ENCODE measurements around the gene FAM43A.

GRCh38 chr3:194714564-194714963 lies 28.9 kb downstream of the FAM43A start:
- TF ChIP-seq POLR2AphosphoS5 (IDR thresholded peaks at IDR 0.05; ENCODE audit: borderline replicate concordance, low read depth, low read length) (no peak), EZH2 (IDR thresholded peaks at IDR 0.05) (no peak), FOXP2 (optimal IDR thresholded peaks at IDR 0.05; ENCODE audit: control extremely low read depth, extremely low read length, insufficient read depth) (no peak)

Data from SK-N-MC (cell line).